AG20443 (cell line): ENCODE data around the gene SETD1B.
"Not testable (repeated sequence)": the region's sequence is repeated elsewhere in the genome, so short reads cannot be mapped to it uniquely, and the experiment has no call there.

Source experiments
- DNase-seq: peaks from one replicate; pipeline ENCODE4 v3.0.0; 2012; ENCODE audit warnings: low spot score, mixed read lengths

The SETD1B gene

DNA sequence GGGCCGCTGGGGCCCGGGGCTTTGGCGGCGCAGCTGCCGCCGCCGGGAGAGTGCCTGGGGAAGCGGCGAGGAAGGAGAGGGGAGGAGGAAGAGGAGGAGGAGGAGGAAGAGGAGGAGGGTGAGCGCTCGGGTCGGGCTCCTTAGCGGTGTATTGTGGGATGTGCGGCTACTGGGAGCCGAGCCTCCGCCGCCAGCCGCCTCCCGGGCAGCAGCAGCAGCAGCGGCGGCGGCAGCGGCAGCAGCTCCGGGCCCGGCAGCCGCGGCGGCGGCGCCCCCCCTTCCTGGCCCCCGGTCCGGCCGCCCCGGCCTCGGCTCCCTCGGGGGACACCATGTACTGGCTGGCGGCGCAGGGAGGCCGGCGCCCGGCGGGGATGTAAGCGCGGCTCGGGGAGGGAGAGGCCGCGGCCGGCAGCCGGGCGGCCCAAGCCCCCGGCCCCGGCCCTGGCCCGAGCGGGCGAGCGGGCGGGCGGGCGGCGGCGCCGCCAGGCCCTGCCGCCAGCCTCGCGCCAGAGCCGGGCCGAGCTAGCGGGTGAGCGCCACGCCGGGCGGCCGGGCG, at the start of gene SETD1B:
Gene SETD1B, plus strand, starts transcription at position 149 of the 556 bp plus-strand sequence. CDS start 729 bp downstream, outside the sequence.
- DNase-seq = peak; percentile 44

- DNase-seq = no peak
Observed at GRCh38 chr12:121754836-121755235, 49.0 kb upstream of the SETD1B start.

DNA sequence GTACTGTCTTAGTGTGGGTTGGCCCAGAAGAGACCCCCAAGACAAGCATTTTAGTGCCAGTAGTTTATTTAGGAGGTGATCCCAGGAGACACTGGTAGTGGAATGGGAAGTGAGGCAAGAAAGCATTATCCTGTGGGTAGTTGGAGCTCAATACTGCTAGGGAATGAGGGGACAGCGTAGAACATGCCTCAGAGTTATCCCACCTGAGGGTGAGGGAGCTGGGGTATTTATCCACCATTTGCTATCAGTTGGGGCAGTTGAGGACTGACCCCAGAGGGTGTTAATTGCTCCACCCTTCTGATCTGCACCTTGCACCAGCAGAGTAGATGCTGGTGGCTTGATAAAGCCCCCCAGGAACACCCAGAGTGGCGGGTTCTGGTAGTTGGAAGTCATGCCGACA, 48.2 kb upstream of the SETD1B start:
- no peak for DNase-seq

GRCh38 chr12:121758536-121758935, 45.3 kb upstream of the SETD1B start:
- not testable (repeated sequence) for DNase-seq

DNA sequence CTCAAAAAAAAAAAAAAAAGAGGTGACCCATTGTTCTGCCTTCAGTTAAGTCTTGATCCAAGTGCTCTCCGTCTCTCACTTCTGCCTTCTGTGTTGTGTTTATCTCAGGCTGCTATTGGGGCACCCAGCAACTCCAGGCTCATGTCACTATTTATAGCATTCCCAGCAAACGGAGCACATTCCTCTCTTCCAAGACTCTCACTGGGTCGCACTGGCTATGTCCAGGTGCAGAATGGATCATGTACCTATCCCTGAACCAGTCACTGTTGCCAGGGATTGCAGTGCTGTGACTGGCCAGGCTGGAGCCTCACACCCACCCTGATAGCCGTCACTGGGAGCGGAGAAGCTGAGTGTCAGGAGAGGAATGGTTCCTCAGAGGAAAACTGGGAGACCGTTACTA, 41.5 kb upstream of the SETD1B start:
- DNase-seq = no peak

DNA sequence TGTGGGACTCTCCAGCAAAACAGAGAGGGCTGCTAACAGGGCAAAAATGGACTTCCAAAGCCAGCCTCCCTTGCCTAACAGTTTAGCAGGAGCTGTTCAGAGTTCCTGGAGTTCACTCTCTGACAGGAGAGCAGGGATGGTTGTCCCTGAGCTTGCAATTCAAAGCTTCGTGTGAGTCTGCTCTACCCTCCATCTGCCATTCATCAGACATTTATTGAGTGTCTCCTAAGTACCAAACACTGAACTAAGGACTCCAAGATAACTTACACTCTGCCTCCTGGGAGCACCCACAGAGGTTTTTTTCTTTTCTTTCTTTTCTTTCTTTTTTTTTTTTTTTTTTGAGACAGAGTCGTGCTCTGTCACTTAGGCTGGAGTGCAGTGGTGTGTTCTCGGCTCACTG, 39.0 kb upstream of the SETD1B start:
- no peak for DNase-seq

DNA sequence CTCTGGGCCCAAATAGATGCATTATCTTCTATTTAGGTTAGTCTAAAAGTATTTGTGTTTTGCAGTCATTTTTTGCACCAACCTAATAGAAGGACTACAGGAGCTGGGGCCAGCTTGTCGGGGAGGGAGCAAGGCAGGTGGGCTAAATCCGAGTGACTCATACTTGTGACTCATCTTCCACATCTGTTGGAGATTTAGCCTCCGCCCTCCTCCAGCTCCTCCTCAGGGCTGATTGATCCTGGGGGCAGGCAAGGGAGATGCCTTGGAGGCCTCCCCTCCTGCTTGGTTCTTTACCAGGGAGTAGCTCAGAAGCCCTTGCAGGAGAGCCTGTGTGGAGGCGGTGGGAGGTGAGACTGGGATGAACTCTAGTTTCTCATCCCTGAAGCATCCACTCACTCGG, 38.2 kb upstream of the SETD1B start:
- peak; percentile 83 for DNase-seq

- DNase-seq = no peak
Observed at GRCh38 chr12:121766290-121767039, 37.3 kb upstream of the SETD1B start.

GRCh38 chr12:121767525-121768016, 36.2 kb upstream of the SETD1B start:
- peak; percentile 82 for DNase-seq

DNA sequence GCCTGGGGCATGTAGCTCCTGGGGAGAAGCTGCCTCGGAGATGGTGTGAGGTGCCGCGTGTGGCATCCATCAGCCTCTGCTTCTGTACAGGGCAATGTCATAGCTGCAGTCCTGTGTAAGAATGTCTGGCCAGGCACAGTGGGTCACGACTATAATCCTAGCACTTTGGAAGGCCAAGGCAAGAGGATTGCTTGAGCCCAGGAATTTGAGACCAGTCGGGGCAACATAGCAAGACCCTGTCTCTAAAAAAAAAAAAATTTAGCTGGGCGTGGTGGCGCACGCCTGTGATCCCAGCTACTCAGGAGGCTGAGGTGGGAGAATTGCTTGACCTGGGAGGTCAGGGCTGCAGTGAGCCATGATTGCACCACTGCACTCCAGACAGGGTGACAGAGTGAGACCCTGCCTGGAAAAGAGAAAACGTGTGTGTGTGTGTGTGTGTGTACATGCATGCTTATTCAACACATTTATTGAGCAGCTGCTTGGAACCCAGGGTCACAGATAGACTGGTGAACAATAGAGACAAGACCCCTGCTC, 34.4 kb upstream of the SETD1B start:
- DNase-seq = no peak

DNA sequence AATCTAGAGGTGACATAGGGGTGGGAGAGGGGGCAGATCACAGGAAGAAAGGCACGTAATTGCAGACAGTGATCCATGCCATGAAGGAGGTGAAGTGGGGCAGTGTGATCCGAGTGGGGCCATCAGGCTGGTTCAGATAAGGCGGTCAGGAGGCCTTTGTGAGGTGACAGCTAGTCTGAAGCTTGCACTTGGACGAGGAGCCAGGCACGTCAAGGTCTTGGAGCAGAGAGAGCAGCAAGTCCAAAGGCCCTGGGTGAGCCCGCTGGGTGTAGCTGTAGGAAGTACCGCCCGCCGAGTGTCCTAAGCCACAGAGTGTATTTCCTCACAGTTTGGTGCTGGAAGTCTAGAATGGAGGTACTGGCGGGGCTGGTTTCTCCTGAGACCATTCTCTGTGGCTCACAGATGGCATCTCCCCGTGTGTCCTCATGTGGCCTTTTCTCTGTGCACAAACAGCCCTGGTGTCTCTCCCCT, 33.9 kb upstream of the SETD1B start:
- no peak for DNase-seq

DNA sequence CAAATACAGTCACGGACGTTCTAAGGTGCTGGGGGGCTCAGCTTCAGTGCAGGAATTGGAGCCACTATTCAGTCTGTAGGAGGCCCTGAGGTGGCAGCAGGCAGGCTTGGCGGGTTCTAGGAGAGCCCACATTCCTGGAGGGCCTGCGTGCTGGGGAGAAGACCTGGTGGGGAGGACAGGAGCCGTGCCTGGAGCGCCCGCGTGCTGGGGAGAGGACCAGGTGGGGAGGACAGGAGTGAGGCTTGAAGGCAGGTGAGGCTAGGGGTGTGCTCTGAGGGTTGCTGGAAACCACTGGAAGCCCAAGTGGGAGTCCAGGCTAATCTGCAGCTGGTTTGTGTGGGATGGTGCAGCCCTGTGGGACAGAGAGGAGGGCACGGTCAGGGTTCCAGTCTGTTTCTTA, 33.4 kb upstream of the SETD1B start:
- no peak for DNase-seq

- no peak for DNase-seq
Observed at GRCh38 chr12:121770813-121771625, 32.8 kb upstream of the SETD1B start.

DNA sequence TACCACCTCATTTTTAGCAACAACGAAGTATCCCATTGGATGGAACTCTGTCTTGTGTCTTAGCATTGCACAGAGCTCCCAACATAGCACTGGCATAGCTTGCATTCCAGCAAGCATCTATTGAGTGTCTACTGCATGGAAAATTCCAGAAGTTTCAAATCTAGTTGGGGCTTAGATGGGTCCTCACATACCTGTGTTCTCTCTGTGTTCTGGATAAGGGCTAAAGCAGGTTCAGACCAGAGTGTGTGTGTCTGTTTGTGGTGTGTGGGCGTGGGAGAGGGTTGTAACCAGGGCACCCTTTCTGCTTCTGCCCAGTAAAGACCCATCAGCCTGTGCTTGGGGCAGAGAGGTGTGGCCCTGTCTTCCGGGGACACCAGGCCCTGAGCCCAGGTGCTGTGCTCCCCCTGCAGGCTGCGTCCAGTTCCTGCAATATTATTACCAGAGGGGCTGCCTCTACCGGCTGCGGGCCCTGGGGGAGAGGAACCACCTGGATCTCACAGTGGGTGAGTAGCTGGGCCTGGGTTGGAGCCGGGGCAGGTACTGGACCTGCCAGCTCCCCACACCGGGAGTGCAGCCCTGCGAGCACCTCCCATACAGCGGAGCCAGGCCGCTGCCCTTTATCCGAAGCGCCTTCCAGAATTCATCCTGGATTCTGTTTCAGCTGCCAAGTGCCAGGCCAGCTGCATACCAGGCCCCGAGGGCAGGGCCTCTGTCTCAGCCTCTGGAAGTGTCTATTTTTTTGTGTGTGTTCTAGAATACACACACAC, 30.6 kb upstream of the SETD1B start:
- DNase-seq = peak; percentile 82

GRCh38 chr12:121774968-121775474, 28.8 kb upstream of the SETD1B start:
- no peak for DNase-seq

DNA sequence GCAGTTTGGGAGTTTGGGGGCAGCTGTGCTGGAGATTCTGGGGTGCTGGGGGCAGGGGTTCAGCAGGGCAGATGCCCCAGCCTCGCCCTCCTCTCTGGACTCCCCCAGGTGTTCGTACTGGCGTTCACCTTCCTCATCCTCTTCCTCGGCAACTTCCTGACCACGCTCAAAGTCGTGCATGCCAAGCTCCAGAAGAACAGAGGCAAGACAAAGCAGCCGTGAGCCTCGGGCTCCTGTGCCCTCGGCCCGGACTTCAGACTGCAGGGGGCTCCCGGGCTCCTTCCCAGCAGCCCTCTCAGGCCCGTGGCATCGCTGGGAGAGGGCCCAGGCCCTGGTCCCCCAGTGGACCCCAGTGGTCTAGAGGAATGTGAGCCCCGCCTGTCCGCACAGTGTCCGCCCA, 28.3 kb upstream of the SETD1B start:
- no peak for DNase-seq

GRCh38 chr12:121776190-121777098, 27.4 kb upstream of the SETD1B start:
- peak; percentile 88 for DNase-seq

- no peak for DNase-seq
Observed at GRCh38 chr12:121778567-121779421, 25.0 kb upstream of the SETD1B start.

- DNase-seq = no peak
Observed at GRCh38 chr12:121779422-121779895, 24.4 kb upstream of the SETD1B start.
